ENCODE data around the gene FLOT1. TPM values are rescaled to one million over a fixed set of nuclear protein-coding genes. Genes with fewer than 3 reads are reported as not detected.
A peak's percentile ranks its signal among the peaks of the same experiment; 100 is the strongest.

Gene FLOT1
- total and polyA plus RNA-seq, 2 of the 13 experiments (the other 11 are each of a cell fraction or from before 2014, with no cell fraction given): 82.3 to 130 TPM

DNA sequence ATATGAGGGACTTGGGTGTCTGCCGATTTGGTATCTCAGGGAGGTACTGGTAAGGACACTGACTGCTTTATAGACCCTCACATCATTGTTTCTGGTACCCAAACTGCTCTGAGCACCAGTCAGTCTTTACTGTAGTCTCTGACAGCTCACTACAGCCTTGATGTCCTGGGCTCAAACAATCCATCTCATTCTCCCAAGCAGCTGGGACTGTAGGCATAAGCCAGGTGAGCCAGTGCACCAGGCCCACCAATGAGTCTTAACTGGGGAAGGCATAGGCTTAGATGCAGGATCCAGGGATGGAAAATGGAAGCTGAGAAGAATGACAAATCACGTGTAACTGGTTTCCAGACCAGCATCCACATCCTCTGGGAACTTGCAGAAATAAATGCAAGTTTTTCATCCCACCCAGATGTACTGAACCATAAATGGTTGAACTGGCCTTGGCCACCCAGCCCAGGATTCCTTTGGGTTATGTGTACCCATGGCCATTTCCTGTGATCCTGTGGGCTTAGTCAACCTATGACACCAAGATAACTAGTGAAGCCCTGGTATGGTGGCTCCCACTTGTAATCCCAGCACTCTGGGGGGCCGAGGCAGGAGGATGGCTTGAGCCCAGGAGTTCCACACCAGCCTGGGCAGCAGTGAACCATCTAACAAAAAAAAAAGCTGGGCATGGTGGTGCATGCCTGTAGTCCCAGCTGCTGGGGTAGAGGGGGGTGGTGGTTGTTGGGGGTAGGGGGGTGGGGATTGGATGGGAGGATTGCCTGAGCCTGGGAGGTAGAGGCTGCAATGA is 16.6 kb downstream of the FLOT1 start (continued):
- peak; percentile 34 for TF ChIP-seq ZNF781 (CRISPR knock-in tag; IDR thresholded peaks at IDR 0.05; ENCODE audit: borderline replicate concordance, not compliant biosample characterization)
- TF ChIP-seq HIVEP1 (CRISPR knock-in tag; IDR thresholded peaks at IDR 0.05): no peak
- TF ChIP-seq ZMYM2 (CRISPR knock-in tag; IDR thresholded peaks at IDR 0.05): no peak
- no peak for TF ChIP-seq GATAD2A (CRISPR knock-in tag; IDR thresholded peaks at IDR 0.05)
- no peak for TF ChIP-seq ZNF83 (CRISPR knock-in tag; IDR thresholded peaks at IDR 0.05; ENCODE audit: borderline replicate concordance)
- TF ChIP-seq, protein P1, sequence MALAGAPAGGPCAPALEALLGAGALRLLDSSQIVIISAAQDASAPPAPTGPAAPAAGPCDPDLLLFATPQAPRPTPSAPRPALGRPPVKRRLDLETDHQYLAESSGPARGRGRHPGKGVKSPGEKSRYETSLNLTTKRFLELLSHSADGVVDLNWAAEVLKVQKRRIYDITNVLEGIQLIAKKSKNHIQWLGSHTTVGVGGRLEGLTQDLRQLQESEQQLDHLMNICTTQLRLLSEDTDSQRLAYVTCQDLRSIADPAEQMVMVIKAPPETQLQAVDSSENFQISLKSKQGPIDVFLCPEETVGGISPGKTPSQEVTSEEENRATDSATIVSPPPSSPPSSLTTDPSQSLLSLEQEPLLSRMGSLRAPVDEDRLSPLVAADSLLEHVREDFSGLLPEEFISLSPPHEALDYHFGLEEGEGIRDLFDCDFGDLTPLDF (CRISPR knock-in tag; IDR thresholded peaks at IDR 0.05): no peak
- TF ChIP-seq GZF1 (CRISPR knock-in tag; IDR thresholded peaks at IDR 0.05): no peak
- TF ChIP-seq, protein P2, sequence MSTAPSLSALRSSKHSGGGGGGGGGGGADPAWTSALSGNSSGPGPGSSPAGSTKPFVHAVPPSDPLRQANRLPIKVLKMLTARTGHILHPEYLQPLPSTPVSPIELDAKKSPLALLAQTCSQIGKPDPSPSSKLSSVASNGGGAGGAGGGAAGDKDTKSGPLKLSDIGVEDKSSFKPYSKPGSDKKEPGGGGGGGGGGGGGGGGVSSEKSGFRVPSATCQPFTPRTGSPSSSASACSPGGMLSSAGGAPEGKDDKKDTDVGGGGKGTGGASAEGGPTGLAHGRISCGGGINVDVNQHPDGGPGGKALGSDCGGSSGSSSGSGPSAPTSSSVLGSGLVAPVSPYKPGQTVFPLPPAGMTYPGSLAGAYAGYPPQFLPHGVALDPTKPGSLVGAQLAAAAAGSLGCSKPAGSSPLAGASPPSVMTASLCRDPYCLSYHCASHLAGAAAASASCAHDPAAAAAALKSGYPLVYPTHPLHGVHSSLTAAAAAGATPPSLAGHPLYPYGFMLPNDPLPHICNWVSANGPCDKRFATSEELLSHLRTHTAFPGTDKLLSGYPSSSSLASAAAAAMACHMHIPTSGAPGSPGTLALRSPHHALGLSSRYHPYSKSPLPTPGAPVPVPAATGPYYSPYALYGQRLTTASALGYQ (CRISPR knock-in tag; IDR thresholded peaks at IDR 0.05): 0 out of 2 replicates have a peak, but pooled peaks have one; percentile 13
- TF ChIP-seq SRY (CRISPR knock-in tag; IDR thresholded peaks at IDR 0.05): no peak
- TF ChIP-seq ZHX1 (CRISPR knock-in tag; IDR thresholded peaks at IDR 0.05; ENCODE audit: low read depth): no peak
- no peak for TF ChIP-seq ATF7 (IDR thresholded peaks at IDR 0.05)
- TF ChIP-seq ATF7 (CRISPR knock-in tag; IDR thresholded peaks at IDR 0.05): no peak
- no peak for TF ChIP-seq KMT2B (CRISPR knock-in tag; IDR thresholded peaks at IDR 0.05)
- no peak for TF ChIP-seq PAX8 (CRISPR knock-in tag; IDR thresholded peaks at IDR 0.05; ENCODE audit: borderline replicate concordance)
- 0 out of 2 replicates have a peak, but pooled peaks have one; percentile 32 for TF ChIP-seq BATF2 (CRISPR knock-in tag; IDR thresholded peaks at IDR 0.05)
- peak; percentile 48; the same call in 1 of the 2 replicates for TF ChIP-seq IRF2 (CRISPR knock-in tag; IDR thresholded peaks at IDR 0.05)
- TF ChIP-seq TARDBP (CRISPR knock-in tag; IDR thresholded peaks at IDR 0.05): no peak
- TF ChIP-seq ZNF772 (CRISPR knock-in tag; IDR thresholded peaks at IDR 0.05): no peak
- TF ChIP-seq ZNF788 (CRISPR knock-in tag; IDR thresholded peaks at IDR 0.05; ENCODE audit: borderline replicate concordance): 0 out of 2 replicates have a peak, but pooled peaks have one; percentile 37
- TF ChIP-seq, protein P3, sequence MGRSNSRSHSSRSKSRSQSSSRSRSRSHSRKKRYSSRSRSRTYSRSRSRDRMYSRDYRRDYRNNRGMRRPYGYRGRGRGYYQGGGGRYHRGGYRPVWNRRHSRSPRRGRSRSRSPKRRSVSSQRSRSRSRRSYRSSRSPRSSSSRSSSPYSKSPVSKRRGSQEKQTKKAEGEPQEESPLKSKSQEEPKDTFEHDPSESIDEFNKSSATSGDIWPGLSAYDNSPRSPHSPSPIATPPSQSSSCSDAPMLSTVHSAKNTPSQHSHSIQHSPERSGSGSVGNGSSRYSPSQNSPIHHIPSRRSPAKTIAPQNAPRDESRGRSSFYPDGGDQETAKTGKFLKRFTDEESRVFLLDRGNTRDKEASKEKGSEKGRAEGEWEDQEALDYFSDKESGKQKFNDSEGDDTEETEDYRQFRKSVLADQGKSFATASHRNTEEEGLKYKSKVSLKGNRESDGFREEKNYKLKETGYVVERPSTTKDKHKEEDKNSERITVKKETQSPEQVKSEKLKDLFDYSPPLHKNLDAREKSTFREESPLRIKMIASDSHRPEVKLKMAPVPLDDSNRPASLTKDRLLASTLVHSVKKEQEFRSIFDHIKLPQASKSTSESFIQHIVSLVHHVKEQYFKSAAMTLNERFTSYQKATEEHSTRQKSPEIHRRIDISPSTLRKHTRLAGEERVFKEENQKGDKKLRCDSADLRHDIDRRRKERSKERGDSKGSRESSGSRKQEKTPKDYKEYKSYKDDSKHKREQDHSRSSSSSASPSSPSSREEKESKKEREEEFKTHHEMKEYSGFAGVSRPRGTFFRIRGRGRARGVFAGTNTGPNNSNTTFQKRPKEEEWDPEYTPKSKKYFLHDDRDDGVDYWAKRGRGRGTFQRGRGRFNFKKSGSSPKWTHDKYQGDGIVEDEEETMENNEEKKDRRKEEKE (IDR thresholded peaks at IDR 0.05): no peak
- peak; percentile 41; the same call in 1 of the 2 replicates for TF ChIP-seq FOXC1 (CRISPR knock-in tag; IDR thresholded peaks at IDR 0.05; ENCODE audit: borderline replicate concordance)
